KBM-7 (cell line): ENCODE data around the gene SPATA13.
"Not testable (repeated sequence)": the region's sequence is repeated elsewhere in the genome, so short reads cannot be mapped to it uniquely, and the experiment has no call there.

Experiments
- DNase-seq: peaks from one replicate; pipeline ENCODE4 v3.0.0-alpha.2; 2015
- in situ Hi-C: fragments of 300-500 bp; cut with MboI; formaldehyde crosslinking; loops from 2 replicates; pipeline ENCODE4 v1.14.3; 2020; ENCODE audit warnings: low sequenced_read_pairs, low pct_unique_long_range_greater_than_20kb, mixed read lengths

Gene SPATA13

GRCh38 chr13:24318878-24319277 lies 158.4 kb downstream of the SPATA13 start:
- in situ Hi-C loops, DNase-seq: not testable (repeated sequence)

DNA sequence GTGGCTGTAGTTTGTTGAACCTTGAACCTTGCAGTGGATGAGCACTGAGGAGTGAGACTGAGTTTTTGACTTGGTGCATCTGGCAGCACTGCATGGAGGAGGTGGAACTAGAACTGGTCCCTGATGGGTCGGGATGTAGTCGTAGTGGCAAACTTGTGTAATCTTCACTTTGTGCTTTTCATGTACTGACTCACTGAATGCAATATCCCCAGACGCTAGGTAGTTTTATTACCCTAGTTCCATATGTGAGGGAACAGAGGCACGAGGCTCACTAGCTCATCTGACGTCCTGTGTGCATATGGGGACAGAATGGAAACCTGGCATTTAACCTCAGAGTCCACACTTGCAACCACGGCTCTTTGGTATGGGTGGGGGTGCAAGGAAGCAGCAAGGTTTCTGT lies 159.1 kb downstream of the SPATA13 start:
- in situ Hi-C loops, DNase-seq: not testable (repeated sequence)

- in situ Hi-C loops, DNase-seq: not testable (repeated sequence)
These were observed 160.9 kb downstream of the SPATA13 start for GRCh38 chr13:24321416-24321815.

GRCh38 chr13:24322470-24322869 lies 161.9 kb downstream of the SPATA13 start:
- in situ Hi-C loops: not testable (repeated sequence)
- peak; percentile 2 for DNase-seq

DNA sequence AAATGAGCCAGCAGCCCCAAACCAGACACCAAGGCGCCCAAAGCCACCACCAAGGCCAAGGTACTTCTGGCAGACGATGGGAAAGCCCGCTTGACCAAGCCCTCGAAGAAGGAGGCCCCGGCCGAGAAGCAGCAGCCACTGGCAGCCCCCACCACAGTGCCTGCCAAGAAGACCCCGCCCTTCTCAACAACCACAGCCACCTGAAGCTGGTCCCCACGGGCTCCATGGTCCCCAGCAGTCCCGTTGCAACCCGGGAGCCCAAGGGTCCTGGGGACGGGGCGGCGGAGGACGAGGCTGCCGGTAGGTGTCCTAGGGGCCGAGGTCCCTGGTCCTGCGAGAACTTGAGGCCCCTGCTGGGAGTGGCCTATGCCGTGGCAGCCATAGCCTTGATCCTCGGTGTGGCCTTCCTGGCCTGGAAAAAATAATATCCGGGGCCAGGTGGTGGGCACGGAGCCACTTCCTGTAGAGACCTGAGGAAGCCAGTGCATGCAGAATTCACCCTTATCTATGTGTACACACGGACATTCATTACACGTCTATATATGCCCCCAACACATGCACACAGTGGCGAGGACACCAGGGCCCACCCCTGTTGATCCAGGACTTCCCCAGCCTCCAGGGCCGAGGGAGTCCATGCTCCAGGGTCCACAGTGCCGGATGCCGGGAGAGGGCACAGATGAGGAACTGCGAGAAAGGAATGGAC lies 162.7 kb downstream of the SPATA13 start:
- in situ Hi-C loops: no loop called here
- no peak for DNase-seq

DNA sequence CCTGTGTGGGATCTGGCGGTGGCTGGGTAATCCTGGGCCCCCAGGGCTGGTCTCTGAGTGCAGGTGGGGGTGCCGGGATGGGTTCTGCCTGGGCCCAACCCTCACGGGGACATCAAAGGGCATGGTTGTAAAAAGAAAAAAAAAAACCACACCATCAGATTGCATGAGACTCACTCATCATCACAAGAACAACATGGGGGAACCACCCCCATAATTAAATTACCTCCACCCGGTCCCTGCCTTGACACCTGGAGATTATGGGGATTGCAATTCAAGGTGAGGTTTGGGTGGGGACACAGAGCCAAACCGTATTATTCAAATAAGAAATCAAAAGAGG lies 163.2 kb downstream of the SPATA13 start:
- no peak for DNase-seq
- in situ Hi-C loops: no loop called here

GRCh38 chr13:24327598-24327997 lies 167.1 kb downstream of the SPATA13 start:
- DNase-seq: not testable (repeated sequence)

GRCh38 chr13:24328145-24328544 lies 167.6 kb downstream of the SPATA13 start:
- DNase-seq: no peak
- in situ Hi-C loops: loop anchor here (5.0 kb wide), 1 partner anchor 1416 kb away; no protein-coding TSS in a partner anchor

More at GRCh38 chr13:24327598-24327997, 167.1 kb downstream of the SPATA13 start:
- in situ Hi-C loops: loop anchor here (5.0 kb wide), 1 partner anchor 1415 kb away; no protein-coding TSS in a partner anchor

DNA sequence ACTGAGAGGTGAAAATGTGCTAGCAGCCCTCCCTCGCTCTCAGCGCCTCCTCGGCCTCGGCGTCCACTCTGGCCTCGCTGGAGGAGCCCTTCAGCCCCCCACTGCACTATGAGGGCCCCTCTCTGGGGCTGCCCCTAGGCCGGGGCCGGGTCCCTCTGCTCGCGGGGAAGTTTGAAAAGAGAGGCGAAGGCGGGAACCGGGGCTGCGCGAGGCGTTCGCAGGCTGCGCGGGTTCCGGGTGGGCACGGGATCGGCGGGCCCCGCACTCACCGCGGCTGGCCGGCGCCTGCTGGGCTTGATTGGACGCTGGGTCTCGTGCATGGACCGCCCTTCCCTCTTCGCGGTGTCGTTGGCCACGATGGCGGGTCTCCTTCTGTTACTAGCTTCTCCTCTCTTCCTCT lies 178.2 kb downstream of the SPATA13 start:
- DNase-seq: no peak
- in situ Hi-C loops: no loop called here

GRCh38 chr13:24339937-24340607 lies 179.6 kb downstream of the SPATA13 start:
- DNase-seq: no peak
- in situ Hi-C loops: no loop called here

- no peak for DNase-seq
- in situ Hi-C loops: no loop called here
These were observed 180.1 kb downstream of the SPATA13 start for GRCh38 chr13:24340608-24340955.

DNA sequence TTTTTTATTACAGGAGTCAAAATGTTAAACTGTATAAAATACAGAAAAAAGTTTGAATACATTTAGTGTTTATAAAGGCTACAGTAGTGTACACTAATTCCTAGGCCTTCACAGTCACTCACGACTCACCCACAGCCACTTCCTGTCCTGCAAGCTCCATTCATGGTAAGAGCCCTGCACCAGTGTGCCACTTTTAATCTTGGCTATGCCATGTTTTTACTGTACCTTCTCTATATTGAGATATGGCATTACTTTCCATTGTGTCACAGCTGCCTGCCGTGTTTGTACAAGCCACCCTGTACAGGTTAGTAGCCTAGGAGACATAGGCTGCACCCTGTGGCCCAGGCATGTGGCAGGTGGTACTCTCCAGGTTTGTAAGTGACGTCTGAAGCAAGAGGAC lies 180.9 kb downstream of the SPATA13 start:
- in situ Hi-C loops: no loop called here
- no peak for DNase-seq

- in situ Hi-C loops: no loop called here
- DNase-seq: no peak
These were observed 187.9 kb downstream of the SPATA13 start for GRCh38 chr13:24348385-24348784.

DNA sequence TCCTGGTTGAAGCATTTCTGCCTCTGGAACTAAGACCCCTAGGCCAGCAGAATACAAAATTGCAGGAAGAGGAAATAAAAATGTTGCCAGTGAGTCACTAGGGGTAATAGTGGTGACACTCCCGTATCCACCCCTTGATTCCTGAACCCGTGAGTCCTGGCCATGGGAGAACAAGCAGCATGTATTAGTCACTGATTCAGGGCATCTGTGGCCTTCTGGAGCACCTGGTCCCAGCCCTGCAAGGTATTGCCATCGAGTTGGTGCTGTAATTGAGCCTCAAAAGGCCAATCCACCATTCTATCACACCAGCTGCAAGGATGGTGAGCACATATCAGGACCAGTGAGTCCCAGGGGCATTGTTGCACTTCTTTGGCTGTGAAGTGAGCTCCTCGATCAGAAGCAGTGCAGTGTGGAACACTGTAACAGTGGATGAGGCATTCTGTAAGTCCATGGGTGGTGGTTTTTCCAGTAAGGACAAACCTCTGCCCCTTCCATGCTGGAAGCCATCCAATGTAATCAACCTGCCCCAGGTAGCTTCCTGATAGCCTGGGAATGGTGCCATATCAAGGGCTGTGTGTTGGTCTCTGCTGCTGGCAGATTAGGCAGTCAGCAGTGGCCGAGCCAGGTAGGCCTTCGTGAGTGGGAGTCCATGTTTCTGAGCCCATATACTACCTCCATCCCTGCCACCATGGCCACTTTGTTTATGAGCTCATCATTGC lies 188.4 kb downstream of the SPATA13 start:
- in situ Hi-C loops: no loop called here
- no peak for DNase-seq

DNA sequence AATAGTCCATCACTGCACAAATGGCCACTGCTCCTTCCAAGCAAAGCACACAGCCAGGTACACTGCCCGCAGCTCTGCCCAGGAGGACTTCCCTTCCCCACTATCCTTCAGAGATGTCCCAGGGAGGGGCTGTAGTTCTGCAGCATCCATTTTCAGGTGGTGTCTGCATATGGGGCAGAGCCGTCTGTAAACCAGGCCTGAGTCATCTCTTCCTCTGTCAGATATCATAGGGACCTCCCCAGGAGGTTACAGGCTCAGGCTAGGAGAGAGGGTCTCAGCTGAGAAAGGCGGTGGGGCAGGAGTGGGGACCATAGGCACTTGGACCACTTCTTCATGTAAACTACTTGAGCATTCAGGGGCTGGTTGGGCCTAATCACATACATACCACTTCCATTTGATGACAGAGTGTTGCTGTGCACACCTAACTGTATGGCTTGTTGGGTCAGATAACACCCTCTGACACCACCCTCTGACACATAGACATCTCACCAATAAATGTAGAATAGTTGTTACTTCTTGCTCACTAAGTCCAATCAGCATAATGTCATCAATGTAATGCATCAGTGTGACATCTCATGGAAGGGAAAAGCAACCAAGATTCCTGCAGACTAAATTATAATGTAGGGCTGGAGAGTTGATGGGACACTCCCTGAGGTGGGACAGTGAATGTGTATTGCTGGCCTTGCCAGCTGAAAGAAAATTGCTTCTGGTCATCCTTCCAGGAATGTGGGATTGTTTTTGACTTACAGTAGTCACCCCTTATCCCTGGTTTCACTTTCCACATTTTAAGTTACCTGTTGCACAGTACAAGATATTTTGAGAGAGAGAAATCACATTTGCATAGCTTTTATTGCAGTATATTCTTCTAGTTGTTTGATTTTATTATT lies 189.5 kb downstream of the SPATA13 start:
- in situ Hi-C loops, DNase-seq: not testable (repeated sequence)

DNA sequence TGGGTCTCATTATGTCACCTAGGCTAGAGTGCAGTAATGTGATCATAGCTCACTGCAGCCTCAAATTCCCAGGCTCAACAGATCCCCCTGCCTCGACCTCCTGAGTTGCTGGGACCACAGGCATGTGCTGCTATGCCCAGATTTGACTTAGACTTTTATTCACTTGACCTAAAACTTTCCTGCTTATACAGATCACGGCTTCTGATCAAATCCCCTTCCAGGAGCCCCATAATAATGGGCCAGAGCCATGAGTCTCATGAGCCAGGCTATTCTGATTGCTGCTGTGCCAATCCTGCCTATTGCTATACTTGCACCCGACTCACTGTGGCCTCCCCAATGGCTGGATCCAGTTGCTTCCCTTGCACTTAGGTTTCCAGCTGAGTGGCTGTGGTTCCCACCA lies 190.9 kb downstream of the SPATA13 start:
- DNase-seq: no peak
- in situ Hi-C loops: no loop called here

GRCh38 chr13:24353736-24354135 lies 193.2 kb downstream of the SPATA13 start:
- in situ Hi-C loops: no loop called here

GRCh38 chr13:24355103-24355502 lies 194.6 kb downstream of the SPATA13 start:
- in situ Hi-C loops: no loop called here
- no peak for DNase-seq

More at GRCh38 chr13:24353736-24354135, 193.2 kb downstream of the SPATA13 start:
- no peak for DNase-seq

DNA sequence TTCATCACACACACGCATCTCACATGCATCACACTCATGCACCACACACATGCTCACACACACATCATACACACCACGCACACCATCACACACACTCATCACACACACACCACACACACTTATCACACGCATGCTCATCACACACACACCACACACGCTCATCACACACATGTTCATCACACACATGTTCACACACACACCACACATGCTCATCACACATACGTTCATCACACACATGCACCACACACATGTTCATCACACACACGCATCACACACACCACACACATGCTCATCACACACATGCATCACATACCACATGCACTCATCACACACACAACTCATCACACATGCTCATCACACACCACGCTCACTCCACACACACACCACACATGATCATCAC lies 195.8 kb downstream of the SPATA13 start:
- in situ Hi-C loops: no loop called here
- no peak for DNase-seq
